Endothelial cell (in vitro differentiated cells): ENCODE results near the gene F5. TPM values are rescaled to one million over a fixed set of nuclear protein-coding genes. Genes with fewer than 3 reads are reported as not detected.

Source experiments
- DNase-seq: peaks from one replicate; pipeline ENCODE4 v3.0.0; 2021; ENCODE audit warnings: low spot score
- H3K27ac Mint-ChIP-seq: one replicate; pipeline ENCODE4 v1.8.0; 2021; ENCODE audit warnings: mixed read lengths, inconsistent platforms; ENCODE audit not compliant: unreplicated experiment
- H3K27me3 Mint-ChIP-seq: one replicate; pipeline ENCODE4 v1.8.0; 2021; ENCODE audit warnings: mild to moderate bottlenecking, moderate library complexity, mixed read lengths, inconsistent platforms; ENCODE audit not compliant: unreplicated experiment
- H3K36me3 Mint-ChIP-seq: one replicate; pipeline ENCODE4 v1.8.0; 2021; ENCODE audit warnings: mild to moderate bottlenecking, low read depth, mixed read lengths, inconsistent platforms; ENCODE audit not compliant: unreplicated experiment
- H3K4me1 Mint-ChIP-seq: one replicate; pipeline ENCODE4 v1.8.0; 2021; ENCODE audit warnings: mild to moderate bottlenecking, mixed read lengths, inconsistent platforms; ENCODE audit not compliant: unreplicated experiment
- H3K4me3 Mint-ChIP-seq: one replicate; pipeline ENCODE4 v1.8.0; 2021; ENCODE audit warnings: mild to moderate bottlenecking, mixed read lengths, inconsistent platforms; ENCODE audit not compliant: unreplicated experiment
- H3K9me3 Mint-ChIP-seq: one replicate; pipeline ENCODE4 v1.8.0; 2021; ENCODE audit warnings: mixed read lengths, inconsistent platforms; ENCODE audit not compliant: unreplicated experiment
- CTCF ChIP-seq: fragments of 200-600 bp; sonication (generic); IDR thresholded peaks from one replicate; pipeline ENCODE4 v1.5.0; 2021; ENCODE audit warnings: antibody characterized with exemption; ENCODE audit not compliant: unreplicated experiment
- total RNA-seq: library from RNA; stranded (reverse); fragmentation: NEBNext Ultra II Directional; extraction: Animal tissue kit (Norgen Biotek cat#: 25700); gene quantifications from one replicate; pipeline ENCODE4 v1.2.1, GENCODE V29; 2021; ENCODE audit not compliant: unreplicated experiment

F5 gene
- total RNA-seq, 1 donor from 2014 or later: not detected

DNA sequence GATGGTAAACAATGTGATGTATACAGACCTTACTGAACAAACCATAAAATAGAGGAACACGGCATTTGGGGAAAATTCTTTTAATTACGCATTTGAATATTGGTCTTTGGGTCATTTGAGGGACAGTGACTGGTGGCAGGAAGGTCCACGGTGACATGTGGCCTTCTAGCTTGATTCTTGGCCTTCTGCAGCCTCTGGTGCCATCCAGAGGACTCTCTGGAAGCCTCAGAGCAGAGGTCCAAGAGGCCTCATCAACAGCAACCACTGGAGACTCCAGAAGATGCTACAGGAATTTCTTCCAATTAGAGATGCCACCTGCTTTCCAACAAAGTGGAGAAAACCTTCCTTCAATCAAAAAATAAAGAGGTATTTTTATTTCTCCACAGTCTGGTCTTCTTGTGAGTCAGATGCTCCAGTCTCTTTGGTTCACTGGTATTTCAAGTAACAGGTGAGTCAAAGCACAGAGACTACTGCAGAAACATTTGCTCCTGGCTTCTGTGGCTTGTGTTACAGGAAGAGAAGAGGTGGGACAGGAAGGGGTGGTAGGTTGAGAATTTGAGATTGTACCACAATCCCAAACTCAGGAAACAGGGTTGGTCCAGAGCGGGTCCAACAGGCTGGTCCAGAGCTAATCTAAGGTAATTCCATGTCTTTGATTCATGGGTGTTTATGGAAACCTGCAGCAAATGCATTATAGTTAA, 2.7 kb upstream of the F5 start:
- no peak overlapping the region for H3K4me3 Mint-ChIP-seq
- TF ChIP-seq CTCF: no peak
- peaks cover 4% of the 10 kb centered on the region for H3K4me1 Mint-ChIP-seq
- H3K36me3 Mint-ChIP-seq: no peaks in the 10 kb centered on the region
- H3K27ac Mint-ChIP-seq: no peak overlapping the region
- DNase-seq: no peak
- no peaks in the 10 kb centered on the region for H3K9me3 Mint-ChIP-seq
- peaks cover 2% of the 10 kb centered on the region for H3K27me3 Mint-ChIP-seq

DNA sequence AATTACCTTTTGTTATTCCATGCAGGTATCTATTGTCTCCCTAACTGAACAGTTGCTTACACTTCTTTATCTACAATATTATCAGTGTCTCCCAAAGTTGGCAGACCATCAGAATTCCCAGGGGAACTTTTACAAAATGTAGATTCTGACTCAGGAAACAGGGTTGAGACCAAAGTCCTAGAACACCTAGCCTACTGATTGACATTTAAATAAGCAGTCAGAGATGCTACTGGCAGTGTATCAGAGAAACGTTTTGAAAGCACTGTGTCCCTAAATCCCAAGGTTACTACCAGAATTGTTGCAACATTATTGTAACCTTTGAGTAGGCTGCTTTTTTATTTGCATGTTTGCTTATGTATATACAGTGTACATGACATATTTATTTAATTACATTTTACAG, 1.8 kb upstream of the F5 start:
- Mint-ChIP-seq H3K27me3 (peaks cover 2% of the 10 kb centered on the region), H3K36me3 (no peaks in the 10 kb centered on the region), H3K9me3 (no peaks in the 10 kb centered on the region), H3K4me3 (no peak overlapping the region), H3K27ac (no peak overlapping the region), H3K4me1 (peaks cover 4% of the 10 kb centered on the region)
- DNase-seq: no peak
- TF ChIP-seq CTCF: no peak

- Mint-ChIP-seq H3K4me3 (no peak overlapping the region), H3K4me1 (peaks cover 4% of the 10 kb centered on the region), H3K27me3 (no peaks in the 10 kb centered on the region), H3K27ac (no peak overlapping the region), H3K9me3 (no peaks in the 10 kb centered on the region), H3K36me3 (no peaks in the 10 kb centered on the region)
- DNase-seq: no peak
- TF ChIP-seq CTCF: no peak
Observed at GRCh38 chr1:169586067-169586394, 250 bp downstream of the F5 start.

DNA sequence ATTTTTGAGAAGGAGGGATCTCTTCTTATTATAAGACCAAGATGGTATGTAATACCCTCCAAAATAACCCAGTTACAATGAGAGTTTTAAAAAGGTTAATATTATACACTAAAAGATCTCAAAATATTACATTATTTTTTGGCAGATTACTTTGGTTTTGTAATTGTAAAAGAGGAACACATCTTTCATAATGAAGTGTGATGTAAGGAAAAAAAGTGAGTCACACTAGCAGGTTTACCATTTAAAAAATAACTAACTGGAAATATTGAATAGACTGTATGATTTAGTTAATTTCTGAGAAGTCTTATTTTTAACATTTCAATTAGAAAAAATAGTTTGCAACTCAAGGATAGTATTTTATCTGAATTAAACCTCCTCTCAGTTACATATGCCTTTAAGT, 1.1 kb downstream of the F5 start:
- no peaks in the 10 kb centered on the region for H3K9me3 Mint-ChIP-seq
- TF ChIP-seq CTCF: no peak
- H3K27ac Mint-ChIP-seq: no peak overlapping the region
- peaks cover 4% of the 10 kb centered on the region for H3K4me1 Mint-ChIP-seq
- H3K36me3 Mint-ChIP-seq: no peaks in the 10 kb centered on the region
- no peak overlapping the region for H3K4me3 Mint-ChIP-seq
- DNase-seq: no peak
- no peaks in the 10 kb centered on the region for H3K27me3 Mint-ChIP-seq

DNA sequence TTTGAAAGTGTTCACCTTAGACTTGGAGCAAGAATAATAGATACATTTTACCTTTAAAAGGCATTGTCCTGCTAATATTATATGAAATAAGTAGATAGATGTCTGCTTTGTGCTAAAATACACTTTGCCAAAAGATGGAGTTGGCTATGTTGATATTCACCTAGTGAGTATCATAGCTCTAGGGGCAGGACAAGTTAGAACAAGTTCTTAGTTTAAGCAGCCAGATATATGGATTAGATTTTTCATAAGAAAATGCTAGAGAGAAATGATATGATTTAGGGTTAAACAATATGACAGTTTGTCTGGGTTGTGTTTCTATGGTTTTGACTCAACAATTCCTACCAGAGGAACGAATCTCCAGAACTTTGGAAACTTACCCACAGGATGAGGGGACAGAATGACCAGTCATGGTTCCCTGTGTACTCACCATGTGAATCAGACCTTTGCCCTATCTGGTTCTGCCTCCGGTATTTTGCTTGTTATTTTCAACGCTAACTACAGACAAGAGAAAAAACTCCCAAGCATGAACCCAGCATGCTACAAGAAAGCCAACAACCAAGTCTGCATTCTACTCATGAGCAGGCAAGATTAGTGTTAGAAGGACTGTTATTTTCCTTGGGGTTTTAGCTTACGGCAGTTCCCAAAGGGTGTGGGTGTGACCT, 1.7 kb downstream of the F5 start:
- TF ChIP-seq CTCF: no peak
- Mint-ChIP-seq H3K27me3 (no peaks in the 10 kb centered on the region), H3K4me3 (no peak overlapping the region), H3K4me1 (peaks cover 4% of the 10 kb centered on the region), H3K27ac (no peak overlapping the region), H3K36me3 (no peaks in the 10 kb centered on the region), H3K9me3 (no peaks in the 10 kb centered on the region)
- no peak for DNase-seq
